HL-60 (cell line): ENCODE results near the gene ZRANB2.

Experiments
- GABPA ChIP-seq: IDR thresholded peaks from 2 replicates; pipeline ENCODE4 v1.6.1; 2012; ENCODE audit warnings: low read depth
- POLR2AphosphoS5 ChIP-seq: IDR thresholded peaks from 2 replicates; pipeline ENCODE4 v1.6.1; 2012; ENCODE audit warnings: low read depth

GRCh38 chr1:71018791-71019190 lies 62.0 kb downstream of the ZRANB2 start:
- TF ChIP-seq GABPA (no peak), POLR2AphosphoS5 (no peak)
